GM12873 (cell line): ENCODE results near the gene RRAGC.

Experiments used
- TF ChIP-seq, protein P1 (sequence below): IDR thresholded peaks from 2 replicates; pipeline ENCODE4 v1.5.1; 2012; ENCODE audit warnings: low read depth, mild to moderate bottlenecking, moderate library complexity, low read length, control low read depth; ENCODE audit not compliant: insufficient read depth; ENCODE audit errors: missing control alignments

Gene RRAGC

DNA sequence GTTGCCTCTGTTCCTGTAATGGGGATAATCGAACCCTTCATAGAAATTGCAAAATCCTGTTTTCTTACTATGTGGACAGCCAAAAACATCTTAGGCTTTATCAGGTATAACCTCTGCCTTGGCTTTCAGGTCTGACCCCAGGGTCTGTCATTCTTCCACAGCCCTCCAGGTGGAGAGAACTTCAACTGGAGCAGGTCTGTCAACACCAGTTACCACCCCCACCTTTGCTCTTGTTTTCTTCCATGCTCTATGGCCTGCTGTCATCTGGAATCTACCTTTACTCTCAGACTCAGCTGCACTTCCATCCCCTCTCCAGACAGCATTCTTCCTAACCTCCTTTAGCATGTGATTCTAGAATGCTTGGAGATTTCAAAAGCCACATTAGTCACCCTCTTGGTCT lies 32.2 kb upstream of the RRAGC start:
- TF ChIP-seq, protein P1, sequence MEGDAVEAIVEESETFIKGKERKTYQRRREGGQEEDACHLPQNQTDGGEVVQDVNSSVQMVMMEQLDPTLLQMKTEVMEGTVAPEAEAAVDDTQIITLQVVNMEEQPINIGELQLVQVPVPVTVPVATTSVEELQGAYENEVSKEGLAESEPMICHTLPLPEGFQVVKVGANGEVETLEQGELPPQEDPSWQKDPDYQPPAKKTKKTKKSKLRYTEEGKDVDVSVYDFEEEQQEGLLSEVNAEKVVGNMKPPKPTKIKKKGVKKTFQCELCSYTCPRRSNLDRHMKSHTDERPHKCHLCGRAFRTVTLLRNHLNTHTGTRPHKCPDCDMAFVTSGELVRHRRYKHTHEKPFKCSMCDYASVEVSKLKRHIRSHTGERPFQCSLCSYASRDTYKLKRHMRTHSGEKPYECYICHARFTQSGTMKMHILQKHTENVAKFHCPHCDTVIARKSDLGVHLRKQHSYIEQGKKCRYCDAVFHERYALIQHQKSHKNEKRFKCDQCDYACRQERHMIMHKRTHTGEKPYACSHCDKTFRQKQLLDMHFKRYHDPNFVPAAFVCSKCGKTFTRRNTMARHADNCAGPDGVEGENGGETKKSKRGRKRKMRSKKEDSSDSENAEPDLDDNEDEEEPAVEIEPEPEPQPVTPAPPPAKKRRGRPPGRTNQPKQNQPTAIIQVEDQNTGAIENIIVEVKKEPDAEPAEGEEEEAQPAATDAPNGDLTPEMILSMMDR: peak; percentile 34

DNA sequence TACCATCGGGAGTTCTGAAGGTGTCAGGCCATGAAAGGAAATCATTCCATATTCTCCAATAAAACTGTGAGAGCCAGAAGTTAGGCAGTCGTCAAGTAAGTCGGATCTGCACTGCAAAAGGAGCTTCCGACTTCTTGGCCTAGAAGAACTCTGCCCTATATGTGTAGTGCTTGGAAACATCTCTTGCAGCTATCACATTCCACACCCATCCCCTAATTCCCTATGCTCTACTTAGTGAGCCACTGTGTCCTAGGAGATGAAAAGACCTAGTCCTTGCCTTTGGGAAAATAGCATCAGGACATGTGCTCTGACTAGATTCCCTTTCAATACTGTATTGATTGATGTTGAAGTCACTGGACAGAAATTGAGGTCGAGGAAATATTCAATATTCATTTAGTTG lies 30.0 kb upstream of the RRAGC start:
- TF ChIP-seq, protein P1: no peak

DNA sequence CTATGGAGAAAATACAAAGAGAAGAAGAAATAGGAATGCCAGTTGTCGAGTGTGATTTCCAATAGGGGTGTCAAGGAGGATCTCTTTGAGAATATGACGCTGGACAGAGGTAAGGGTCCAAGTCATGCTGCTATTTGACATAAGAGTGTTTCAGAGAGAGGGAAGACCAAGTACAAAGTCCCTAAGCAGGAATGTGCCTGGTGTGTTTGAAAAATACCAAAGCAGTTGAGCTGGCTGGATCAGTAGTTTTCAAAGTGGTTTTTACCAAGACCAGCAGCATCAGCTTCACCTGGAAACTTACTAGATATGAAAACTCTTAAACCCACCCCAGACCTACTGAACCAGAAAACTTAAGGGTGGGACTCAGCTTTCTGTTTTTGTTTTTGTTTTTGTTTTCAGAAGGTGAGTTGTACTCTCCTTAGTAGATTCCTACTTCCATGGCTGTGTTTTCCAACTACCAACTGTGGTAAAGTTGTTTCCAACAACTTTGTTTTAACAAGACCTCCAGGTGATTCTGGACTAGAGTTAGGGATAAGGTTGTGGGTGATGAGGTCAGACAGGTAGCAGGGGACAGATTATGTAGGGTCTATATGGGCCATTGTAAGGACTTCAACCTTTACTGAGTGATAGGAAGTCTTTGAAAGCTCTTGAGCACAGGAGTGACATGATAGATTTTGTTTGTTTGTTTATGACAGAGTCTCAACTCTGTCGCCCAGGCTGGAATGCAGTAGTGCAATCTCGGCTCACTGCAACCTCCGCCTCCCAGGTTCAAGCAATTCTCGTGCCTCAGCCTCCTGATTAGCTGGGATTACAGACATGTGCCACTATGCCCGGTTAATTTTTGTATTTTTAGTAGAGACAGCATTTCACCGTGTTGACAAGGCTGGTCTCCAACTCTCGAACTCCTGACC lies 29.1 kb upstream of the RRAGC start:
- TF ChIP-seq, protein P1: no peak

DNA sequence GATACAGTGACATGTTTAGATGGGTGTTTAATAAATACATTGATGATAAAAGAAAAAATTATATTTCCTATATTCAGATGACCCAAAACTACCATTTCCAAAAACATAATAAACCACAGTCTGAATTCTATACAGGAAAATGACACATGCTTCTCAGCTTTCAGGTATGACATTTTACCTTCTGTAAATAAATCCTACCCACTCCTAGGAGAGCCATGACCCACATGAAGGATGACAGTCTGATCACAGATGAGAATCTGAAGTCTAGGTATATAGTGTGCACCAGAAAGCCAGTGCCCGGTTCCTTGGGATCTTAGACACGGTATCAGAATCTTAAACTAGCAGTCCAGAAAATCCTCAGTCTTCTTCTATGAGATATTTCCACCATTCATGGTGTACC lies 25.5 kb upstream of the RRAGC start:
- TF ChIP-seq, protein P1: no peak

DNA sequence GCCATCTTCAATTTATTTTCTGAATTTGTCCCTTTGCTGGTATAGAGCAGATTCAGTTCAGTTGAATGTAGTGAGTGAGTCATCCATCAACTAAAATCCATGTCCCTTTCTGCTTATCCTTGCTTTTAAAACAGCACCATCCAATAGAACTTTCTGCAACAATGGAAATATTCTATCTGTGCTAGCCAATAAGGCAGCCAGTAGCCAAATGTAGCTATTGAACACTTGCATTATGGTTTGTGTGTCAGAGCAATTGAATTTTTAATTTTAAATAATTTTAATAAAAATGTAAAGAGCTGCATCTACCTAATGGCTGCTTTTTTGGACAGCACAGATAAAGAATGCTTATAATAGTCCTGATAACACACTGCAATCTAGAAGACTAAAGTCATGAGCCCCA lies 21.9 kb upstream of the RRAGC start, which contains the start of gene GJA9:
Gene GJA9 (minus strand): TSS at position 101 of the 400 bp plus-strand sequence. CDS start 5,489 bp downstream, outside the sequence.
- TF ChIP-seq, protein P1: no peak

DNA sequence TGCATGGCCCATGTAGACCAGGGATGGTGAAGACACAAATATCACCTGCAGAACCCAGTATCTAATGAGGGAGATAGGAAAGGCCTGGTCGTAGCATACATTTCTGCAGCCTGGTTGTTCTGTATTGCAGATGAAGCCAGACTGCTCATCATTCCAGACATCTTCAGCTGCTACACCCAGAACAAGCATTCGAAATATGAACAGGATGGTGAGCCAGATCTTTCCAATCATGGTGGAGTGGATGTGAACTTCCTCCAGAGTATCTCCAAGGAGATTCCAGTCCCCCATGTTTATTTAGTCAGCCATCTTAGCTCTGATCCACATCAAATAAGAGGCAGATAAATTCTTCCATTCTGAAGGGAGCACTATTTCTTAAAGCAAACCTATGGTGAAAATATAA lies 16.2 kb upstream of the RRAGC start:
- TF ChIP-seq, protein P1: no peak

DNA sequence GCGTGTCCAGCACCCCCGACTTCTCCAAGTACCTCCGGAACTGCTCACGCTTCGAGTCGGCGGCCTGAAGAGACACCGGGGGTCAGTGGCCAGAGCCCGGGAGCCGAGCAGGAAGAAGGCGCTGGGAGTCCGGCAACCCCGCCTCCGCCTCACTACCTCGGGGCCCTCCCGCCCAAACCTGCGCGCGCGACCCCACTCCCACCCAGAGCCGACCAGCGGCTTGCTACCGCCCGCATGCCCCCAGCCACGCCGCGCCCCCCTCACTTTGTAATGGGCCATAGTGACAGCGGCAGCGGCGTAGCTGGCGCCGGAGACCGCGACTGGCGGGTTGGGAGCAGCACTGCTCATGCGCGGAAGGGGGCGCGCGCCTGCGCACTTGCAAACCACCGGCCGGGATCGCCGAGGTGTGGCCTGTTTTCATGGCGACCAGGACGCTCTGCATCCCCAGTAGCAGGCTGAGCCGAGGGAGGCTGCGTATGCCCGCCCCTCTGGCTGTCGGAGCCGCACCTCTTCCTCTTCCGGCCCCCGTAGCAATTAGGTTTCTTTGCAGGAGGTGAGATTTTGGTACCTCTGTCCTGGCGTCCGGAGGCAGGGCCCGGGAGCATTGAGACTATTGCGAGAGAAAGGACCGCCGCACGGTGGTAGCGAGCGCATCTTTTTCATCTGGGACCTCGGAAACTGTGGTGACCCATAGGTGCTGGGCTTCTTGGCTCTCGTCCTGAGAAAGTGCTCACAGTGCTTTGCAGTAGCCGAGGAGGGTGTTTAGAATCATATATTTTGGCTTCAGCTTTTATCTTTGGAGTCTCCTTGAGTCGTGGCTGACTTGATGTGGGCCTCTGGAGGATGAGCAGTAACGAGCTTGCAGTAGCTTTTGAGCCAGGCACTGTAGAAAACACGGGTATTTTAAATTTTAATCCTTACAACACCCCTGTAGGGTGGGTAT lies 13.7 kb upstream of the RRAGC start, which contains the start of gene MYCBP:
Gene MYCBP (minus strand): TSS at position 322 of the 943 bp plus-strand sequence. CDS start 43 bp downstream, at position 279.
- TF ChIP-seq, protein P1: no peak
